Activated gamma-delta T cell treated with anti-CD3 and anti-CD28 coated beads, Interleukin-2, amount 50 U/mL, for 16 hours (primary cell): ENCODE data around the gene TASP1.
"Not testable (repeated sequence)": the region's sequence is repeated elsewhere in the genome, so short reads cannot be mapped to it uniquely, and the experiment has no call there.

Experiments
- DNase-seq: peaks from one replicate; pipeline ENCODE4 v3.0.0-alpha.2; 2020; ENCODE audit warnings: low read depth

Gene TASP1

GRCh38 chr20:13492001-13492481 lies 146.7 kb downstream of the TASP1 start:
- no peak for DNase-seq

GRCh38 chr20:13487202-13487601 lies 151.5 kb downstream of the TASP1 start:
- no peak for DNase-seq

- no peak for DNase-seq
Observed at GRCh38 chr20:13486694-13487093, 152.0 kb downstream of the TASP1 start.

GRCh38 chr20:13485576-13485975 lies 153.2 kb downstream of the TASP1 start:
- no peak for DNase-seq

- DNase-seq, result not testable (repeated sequence)
Observed at GRCh38 chr20:13485019-13485418, 153.7 kb downstream of the TASP1 start.

GRCh38 chr20:13483472-13483871 lies 155.3 kb downstream of the TASP1 start:
- not testable (repeated sequence) for DNase-seq

- DNase-seq, result no peak
Observed at GRCh38 chr20:13478366-13478765, 160.4 kb downstream of the TASP1 start.

- no peak for DNase-seq
Observed at GRCh38 chr20:13474467-13474866, 164.3 kb downstream of the TASP1 start.

- no peak for DNase-seq
Observed at GRCh38 chr20:13469262-13469661, 169.5 kb downstream of the TASP1 start.

GRCh38 chr20:13468166-13468565 lies 170.6 kb downstream of the TASP1 start:
- no peak for DNase-seq

GRCh38 chr20:13464702-13465101 lies 174.0 kb downstream of the TASP1 start:
- DNase-seq, result no peak

GRCh38 chr20:13461849-13462458 lies 176.8 kb downstream of the TASP1 start:
- no peak for DNase-seq

- no peak for DNase-seq
Observed at GRCh38 chr20:13458860-13459451, 179.8 kb downstream of the TASP1 start.

GRCh38 chr20:13457487-13457886 lies 181.2 kb downstream of the TASP1 start:
- DNase-seq, result no peak

- no peak for DNase-seq
Observed at GRCh38 chr20:13455713-13456112, 183.0 kb downstream of the TASP1 start.

GRCh38 chr20:13453367-13453766 lies 185.4 kb downstream of the TASP1 start:
- no peak for DNase-seq

- DNase-seq, result no peak
Observed at GRCh38 chr20:13452470-13453124, 186.1 kb downstream of the TASP1 start.

GRCh38 chr20:13449868-13450434 lies 188.8 kb downstream of the TASP1 start:
- no peak for DNase-seq

GRCh38 chr20:13447385-13448180 lies 191.1 kb downstream of the TASP1 start:
- DNase-seq, result no peak

GRCh38 chr20:13443690-13444089 lies 195.0 kb downstream of the TASP1 start:
- no peak for DNase-seq

GRCh38 chr20:13442986-13443385 lies 195.7 kb downstream of the TASP1 start:
- DNase-seq, result no peak

- DNase-seq, result no peak
Observed at GRCh38 chr20:13441388-13441787, 197.3 kb downstream of the TASP1 start.
